Measurements from ENCODE around the gene ARID5A.

ARID5A gene

GRCh38 chr2:96507957-96508520, 28.5 kb upstream of the ARID5A start:
- DNase-seq (ENCODE audit: low spot score), result peak; percentile 93

- DNase-seq (ENCODE audit: low spot score), result peak; percentile 24
These were observed 27.9 kb upstream of the ARID5A start for GRCh38 chr2:96508521-96509113.

GRCh38 chr2:96509114-96509846, 27.3 kb upstream of the ARID5A start:
- DNase-seq (ENCODE audit: low spot score), result peak; percentile 82

GRCh38 chr2:96509847-96510230, 26.7 kb upstream of the ARID5A start:
- no peak for DNase-seq (ENCODE audit: low spot score)

- DNase-seq (ENCODE audit: low spot score), result no peak
These were observed 25.5 kb upstream of the ARID5A start for GRCh38 chr2:96510931-96511595.

- no peak for DNase-seq (ENCODE audit: low spot score)
These were observed 24.7 kb upstream of the ARID5A start for GRCh38 chr2:96511851-96512250.

GRCh38 chr2:96512341-96512740, 24.2 kb upstream of the ARID5A start:
- DNase-seq (ENCODE audit: low spot score), result no peak

- peak; percentile 5 for DNase-seq (ENCODE audit: low spot score)
These were observed 22.0 kb upstream of the ARID5A start for GRCh38 chr2:96514521-96514920.

- no peak for DNase-seq (ENCODE audit: low spot score)
These were observed 19.5 kb upstream of the ARID5A start for GRCh38 chr2:96517079-96517478.

GRCh38 chr2:96520231-96520630, 16.3 kb upstream of the ARID5A start:
- no peak for DNase-seq (ENCODE audit: low spot score)

- no peak for DNase-seq (ENCODE audit: low spot score)
These were observed 15.9 kb upstream of the ARID5A start for GRCh38 chr2:96520697-96521096.

- DNase-seq (ENCODE audit: low spot score), result no peak
These were observed 15.3 kb upstream of the ARID5A start for GRCh38 chr2:96521219-96521618.

- no peak for DNase-seq (ENCODE audit: low spot score)
These were observed 14.0 kb upstream of the ARID5A start for GRCh38 chr2:96522304-96523203.

GRCh38 chr2:96523659-96524481, 12.7 kb upstream of the ARID5A start:
- no peak for DNase-seq (ENCODE audit: low spot score)

- no peak for DNase-seq (ENCODE audit: low spot score)
These were observed 11.9 kb upstream of the ARID5A start for GRCh38 chr2:96524482-96525210.

- DNase-seq (ENCODE audit: low spot score), result no peak
These were observed 11.4 kb upstream of the ARID5A start for GRCh38 chr2:96525211-96525507.

GRCh38 chr2:96526101-96526591, 10.4 kb upstream of the ARID5A start:
- no peak for DNase-seq (ENCODE audit: low spot score)

- no peak for DNase-seq (ENCODE audit: low spot score)
These were observed 9.8 kb upstream of the ARID5A start for GRCh38 chr2:96526615-96527285.

GRCh38 chr2:96527286-96528005, 9.1 kb upstream of the ARID5A start:
- DNase-seq (ENCODE audit: low spot score), result no peak

Data from D341Med (cell line).